GM19043 (cell line): Measurements from ENCODE around the gene RELB.
A peak's percentile ranks its signal among the peaks of the same experiment; 100 is the strongest.

Experiments used
- ATAC-seq: cut with Tn5 transposase; IDR thresholded peaks from one replicate; pipeline ENCODE4 v1.9.1; 2021; ENCODE audit warnings: low read depth; ENCODE audit not compliant: unreplicated experiment

RELB gene

DNA sequence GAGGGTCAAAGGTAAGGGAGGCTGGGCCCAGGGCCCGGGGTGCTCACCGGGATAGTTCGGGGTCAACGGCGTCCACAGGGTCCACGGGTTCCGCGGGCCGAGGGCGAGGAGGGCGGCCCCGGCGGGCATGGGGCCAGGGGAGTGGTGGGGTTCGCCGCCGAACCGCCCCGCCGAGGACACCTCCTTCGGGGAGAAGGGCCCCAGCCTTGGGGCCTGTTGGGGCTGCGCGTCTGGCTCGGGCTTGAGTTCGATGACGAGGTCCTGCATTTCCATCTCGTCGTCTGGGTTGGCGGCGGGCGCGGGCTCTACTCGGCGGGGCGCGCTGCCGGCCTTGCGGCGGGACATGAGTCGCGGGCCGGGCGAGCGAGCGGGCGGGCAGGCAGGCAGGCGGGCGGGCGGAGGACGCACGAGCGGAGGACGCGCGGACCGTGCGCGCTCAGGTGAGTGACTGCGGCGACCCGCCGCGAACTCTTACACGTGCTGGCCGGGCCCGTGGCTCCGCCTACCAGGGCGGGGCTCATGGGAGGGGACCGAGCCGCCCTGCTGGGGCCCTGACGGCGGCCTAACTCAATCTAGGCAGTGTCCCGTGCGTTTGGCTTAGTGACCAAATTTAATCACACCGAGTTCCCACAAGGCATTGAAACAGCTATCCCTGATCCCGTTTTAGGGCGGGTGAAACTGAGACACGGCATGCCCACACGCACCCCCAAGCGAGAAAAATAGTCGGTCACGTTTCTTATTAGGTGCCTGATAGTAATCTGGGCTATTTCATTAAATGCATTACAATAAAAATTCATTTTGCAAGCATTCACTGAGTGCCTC, 75.0 kb downstream of the RELB start, which contains the start of gene ZNF296:
Gene ZNF296 (minus strand): TSS at position 450 of the 822 bp plus-strand sequence. CDS start 105 bp downstream, at position 345.
- peak; percentile 37 for ATAC-seq

DNA sequence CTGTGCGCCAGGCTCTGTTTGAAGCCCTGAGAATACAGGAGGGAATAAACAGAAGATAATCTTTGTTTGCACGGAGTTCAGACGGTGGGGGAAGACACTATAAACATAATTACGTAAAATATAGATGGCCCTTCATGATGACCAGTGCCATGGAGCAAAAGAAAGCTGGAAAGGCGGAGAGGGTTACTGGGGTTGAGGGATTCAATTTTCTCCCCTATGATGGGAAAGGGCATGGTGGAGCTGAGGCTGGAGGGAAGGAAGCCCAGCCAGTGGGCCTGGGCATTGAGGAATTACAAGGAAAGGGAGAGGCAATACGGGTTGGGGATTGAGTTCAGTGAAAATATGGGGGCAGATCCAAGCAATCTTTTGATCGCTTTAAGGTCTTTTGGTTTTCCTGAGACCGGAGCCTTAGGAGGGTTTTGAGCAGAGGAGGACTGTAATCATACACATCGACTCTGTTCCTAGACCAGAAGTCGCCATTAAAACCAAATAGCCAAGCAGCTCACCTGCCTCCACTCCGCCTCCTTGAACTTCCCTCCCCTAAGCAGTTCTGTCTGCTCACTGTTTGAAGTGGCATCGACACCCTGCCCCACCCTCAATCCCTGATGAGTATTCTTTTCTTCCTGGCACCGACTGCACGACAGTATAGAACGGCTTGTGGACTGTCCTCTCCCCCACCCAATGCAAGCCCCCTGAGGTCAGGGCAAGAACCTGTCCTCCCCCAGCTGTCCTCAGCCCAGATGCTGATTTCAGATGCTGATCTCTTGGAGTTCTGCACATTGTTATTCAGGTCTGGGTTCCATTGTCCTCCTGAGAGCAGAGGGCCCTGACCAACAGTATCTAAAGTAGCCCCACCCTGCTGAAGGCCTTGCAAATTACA, 75.8 kb downstream of the RELB start:
- no peak for ATAC-seq

DNA sequence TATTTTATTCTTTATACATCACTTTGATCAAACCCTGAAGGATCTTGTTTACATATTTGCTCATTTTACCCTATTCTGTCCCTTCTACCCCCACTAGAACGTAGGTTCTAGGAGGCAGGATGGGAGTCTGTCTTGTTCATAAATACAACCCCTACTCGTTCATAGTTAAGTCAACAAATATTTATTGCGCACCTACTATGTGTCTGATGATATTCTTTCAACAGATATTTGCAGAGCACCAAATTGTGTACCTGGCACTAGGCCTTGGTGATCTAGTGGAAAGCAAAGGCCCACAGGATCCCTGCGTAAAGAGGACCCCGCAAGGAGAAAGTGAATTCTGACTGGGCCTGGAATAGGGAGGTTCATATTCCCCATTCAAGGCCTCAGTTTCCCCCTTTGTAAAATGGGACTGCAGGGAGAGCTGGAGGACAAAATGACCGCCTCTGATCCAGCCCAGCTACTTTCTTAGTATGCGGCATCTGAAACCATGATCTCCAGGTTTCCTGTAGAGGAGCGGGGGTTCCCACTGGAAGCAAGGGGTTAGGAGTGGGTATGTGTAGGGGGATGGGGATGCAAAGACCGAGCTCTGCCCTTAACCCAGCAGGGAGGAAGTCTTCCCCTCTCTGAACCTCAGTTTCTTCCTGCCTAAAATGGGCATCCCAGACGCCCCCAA, 77.3 kb downstream of the RELB start:
- no peak for ATAC-seq

GRCh38 chr19:45079063-45079910, 78.0 kb downstream of the RELB start, which contains the start of gene GEMIN7:
Gene GEMIN7, plus strand, starts transcription at chr19:45079260. Its CDS starts 10,855 bp downstream, at chr19:45090115.
- no peak for ATAC-seq

DNA sequence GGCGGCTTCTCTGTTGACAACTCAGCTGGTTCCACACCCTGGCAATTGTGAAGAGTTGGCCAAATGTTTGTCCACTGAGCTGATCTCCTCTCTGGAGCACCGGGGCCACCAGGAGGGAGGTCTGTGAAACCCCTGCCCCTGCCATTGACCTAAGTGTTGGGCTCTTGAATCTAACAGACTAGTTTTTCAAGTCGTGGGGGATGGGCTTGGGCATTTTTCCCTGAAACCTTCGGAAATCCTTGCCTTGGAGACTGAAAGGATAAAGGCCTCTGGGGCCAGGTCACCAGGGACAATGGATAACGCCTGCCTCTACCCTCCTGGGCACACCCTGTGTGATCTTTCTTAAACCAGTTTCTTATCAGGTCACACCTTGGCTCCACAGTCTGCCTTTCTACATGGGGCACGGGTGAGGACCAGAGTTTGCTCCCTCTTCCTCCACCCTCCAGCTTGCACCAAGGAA, 78.7 kb downstream of the RELB start:
- no peak for ATAC-seq

DNA sequence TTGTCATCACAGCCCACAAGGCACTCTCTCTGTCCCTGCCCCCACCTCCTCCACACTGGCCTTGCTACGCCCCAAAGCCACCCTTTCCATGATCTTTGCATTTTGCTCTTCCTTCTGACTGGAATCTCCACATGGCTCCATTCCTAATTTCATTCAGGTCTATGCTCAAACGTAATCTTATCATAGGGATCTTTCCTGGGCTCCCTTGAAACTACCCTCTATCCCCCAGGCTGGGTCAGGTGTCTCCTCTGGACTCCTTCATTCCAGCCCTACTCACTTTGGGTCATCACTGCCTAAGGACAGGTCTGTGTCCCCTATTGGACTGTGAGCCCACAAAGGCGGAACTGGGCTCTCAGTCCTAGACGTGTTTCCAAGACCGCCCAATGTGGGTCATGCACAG, 80.9 kb downstream of the RELB start:
- ATAC-seq: no peak

DNA sequence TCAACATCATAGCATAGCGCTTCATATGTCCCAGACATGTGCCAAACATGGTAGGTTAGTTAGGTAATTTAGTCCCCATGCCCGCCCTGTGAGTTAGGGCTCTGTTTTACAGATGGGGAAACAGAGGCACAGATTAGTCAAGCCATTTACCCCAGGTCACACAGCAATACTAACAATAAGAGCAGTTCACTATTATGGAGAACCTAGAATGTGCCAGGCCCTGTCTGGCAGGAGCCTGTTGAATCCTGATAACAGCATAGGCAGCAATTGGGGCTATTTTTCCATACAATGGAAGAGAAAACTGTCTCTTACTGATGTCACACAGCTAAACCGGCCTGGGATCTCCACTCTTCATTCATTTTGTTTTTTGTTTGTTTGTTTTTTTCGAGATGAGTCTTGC, 85.2 kb downstream of the RELB start:
- no peak for ATAC-seq

GRCh38 chr19:45087531-45087930, 86.3 kb downstream of the RELB start:
- no peak for ATAC-seq
